IPS DF 6.9 (cell line): ENCODE data around the gene MLH1.

Experiments
- DNase-seq: peaks from one replicate; pipeline ENCODE4 v3.0.0-alpha.2; 2013; ENCODE audit warnings: low read depth, low spot score
- H3K27ac ChIP-seq: one replicate; pipeline ENCODE4 v1.5.1; 2013; ENCODE audit warnings: low read length, control low read depth
- H3K27me3 ChIP-seq: 2 replicates; pipeline ENCODE4 v1.6.1; 2013; ENCODE audit warnings: mild to moderate bottlenecking, low read length; ENCODE audit not compliant: control insufficient read depth, insufficient read depth
- H3K36me3 ChIP-seq: 2 replicates; pipeline ENCODE4 v1.6.1; 2013; ENCODE audit warnings: low read length; ENCODE audit not compliant: control insufficient read depth, insufficient read depth
- H3K4me1 ChIP-seq: 2 replicates; pipeline ENCODE4 v1.6.1; 2013; ENCODE audit warnings: low read length; ENCODE audit not compliant: control insufficient read depth, insufficient read depth
- H3K4me3 ChIP-seq: 2 replicates; pipeline ENCODE4 v1.5.1; 2013; ENCODE audit warnings: mild to moderate bottlenecking, low read length
- H3K9me3 ChIP-seq: 2 replicates; pipeline ENCODE4 v1.6.1; 2013; ENCODE audit warnings: low read length, inconsistent platforms; ENCODE audit not compliant: control insufficient read depth, insufficient read depth
- WGBS: extraction: QIAGEN DNeasy Blood & Tissue Kit; methylation state at CpG from one replicate; pipeline ENCODE4 v1.1.7; 2013; ENCODE audit warnings: mixed read lengths, missing lambda C conversion rate; ENCODE audit not compliant: insufficient read length, insufficient coverage; 5-methylcytosine and 5-hydroxymethylcytosine counted together

Gene MLH1

GRCh38 chr3:37016903-37017302 is 23.6 kb downstream of the MLH1 start:
- H3K27me3 ChIP-seq = no peaks in the 10 kb centered on the region
- no peak overlapping the region for H3K4me3 ChIP-seq
- peaks cover 12% of the 10 kb centered on the region; the same call in 1 of the 2 replicates for H3K36me3 ChIP-seq
- no peaks in the 10 kb centered on the region for H3K4me1 ChIP-seq
- DNase-seq = no peak
- no peaks in the 10 kb centered on the region for H3K9me3 ChIP-seq
- no CpG with 5 or more reads among the region's 8 CpGs for WGBS
- H3K27ac ChIP-seq = no peak overlapping the region

DNA sequence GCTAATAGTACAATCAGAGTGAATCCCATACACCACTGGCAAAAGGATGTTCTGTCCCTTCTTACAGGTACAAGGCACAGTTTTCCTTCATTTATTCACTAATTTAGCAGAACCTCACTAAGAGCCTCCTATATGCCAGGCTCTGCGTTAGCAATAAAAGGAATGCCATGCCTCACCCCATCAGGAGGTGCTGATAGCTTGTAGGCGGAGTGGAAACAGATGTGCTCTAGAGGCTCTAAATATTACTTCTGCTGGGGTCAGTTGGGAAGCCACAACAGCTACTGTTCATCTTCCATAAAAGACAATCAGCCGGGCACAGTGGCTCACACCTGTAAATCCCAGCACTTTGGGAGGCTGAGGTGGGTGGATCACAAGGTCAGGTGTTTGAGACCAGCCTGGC is 24.4 kb downstream of the MLH1 start:
- WGBS = no CpG with 5 or more reads among the region's 3 CpGs
- no peaks in the 10 kb centered on the region for H3K4me1 ChIP-seq
- no peaks in the 10 kb centered on the region for H3K27me3 ChIP-seq
- H3K4me3 ChIP-seq = no peak overlapping the region
- DNase-seq = no peak
- H3K36me3 ChIP-seq = peaks cover 14% of the 10 kb centered on the region; the same call in 1 of the 2 replicates
- H3K9me3 ChIP-seq = no peaks in the 10 kb centered on the region
- no peak overlapping the region for H3K27ac ChIP-seq

DNA sequence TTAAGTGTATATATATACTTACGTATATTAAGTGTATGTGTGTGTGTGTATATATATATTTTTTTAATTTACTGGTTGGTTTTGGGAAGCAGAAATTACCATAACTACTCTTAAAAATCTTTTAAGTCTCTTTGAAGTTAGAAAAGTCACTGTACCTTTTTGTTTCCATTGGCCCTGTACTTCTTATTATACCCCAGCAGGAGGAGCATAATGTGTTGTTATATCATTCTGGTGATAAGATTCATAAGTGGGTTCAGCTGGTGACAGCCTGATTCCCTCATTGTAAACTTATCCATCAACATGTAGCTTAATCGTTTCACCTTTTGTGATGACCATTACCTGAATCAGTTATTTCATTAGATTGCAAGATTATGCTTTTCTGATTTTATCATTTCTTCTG is 30.8 kb downstream of the MLH1 start:
- Histone ChIP-seq H3K27me3 (no peaks in the 10 kb centered on the region), H3K9me3 (no peaks in the 10 kb centered on the region), H3K36me3 (peaks cover 19% of the 10 kb centered on the region; the same call in 1 of the 2 replicates), H3K4me1 (no peaks in the 10 kb centered on the region), H3K4me3 (no peak overlapping the region), H3K27ac (no peak overlapping the region)
- no peak for DNase-seq
- 100% methylated on average over 1 of the region's 2 CpGs for WGBS

DNA sequence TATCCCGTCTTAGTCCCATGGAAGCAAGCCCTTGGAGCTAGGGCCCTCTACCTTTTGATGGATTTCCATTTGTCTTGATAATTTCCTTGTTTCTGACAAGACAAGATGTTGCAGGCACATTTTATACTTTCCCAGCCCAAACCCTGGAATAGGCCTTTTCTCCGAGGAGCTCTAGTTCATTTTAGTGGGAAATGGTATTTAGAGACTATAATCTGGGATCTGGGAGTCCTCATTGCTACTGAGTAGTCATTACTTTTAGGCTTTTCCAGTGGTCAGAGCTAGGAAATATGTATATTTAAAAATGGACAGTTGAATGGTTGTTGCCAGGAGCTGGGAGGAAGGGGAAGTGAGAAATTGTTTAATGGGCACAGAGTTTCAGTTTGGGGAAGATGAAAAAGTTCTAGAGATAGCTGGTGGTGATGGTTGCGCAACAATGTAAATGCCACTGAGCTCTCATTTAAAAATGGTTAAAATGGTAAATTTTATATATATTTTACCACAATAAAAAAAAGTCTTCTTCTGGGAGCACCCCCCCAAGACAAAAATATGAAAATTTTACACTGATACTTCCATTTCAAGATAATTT is 31.6 kb downstream of the MLH1 start:
- H3K27me3 ChIP-seq = no peaks in the 10 kb centered on the region
- H3K9me3 ChIP-seq = no peaks in the 10 kb centered on the region
- WGBS = no CpG with 5 or more reads among the region's 3 CpGs
- peaks cover 19% of the 10 kb centered on the region; the same call in 1 of the 2 replicates for H3K36me3 ChIP-seq
- H3K27ac ChIP-seq = no peak overlapping the region
- DNase-seq = no peak
- no peaks in the 10 kb centered on the region for H3K4me1 ChIP-seq
- H3K4me3 ChIP-seq = no peak overlapping the region

- peaks cover 17% of the 10 kb centered on the region; the same call in 1 of the 2 replicates for H3K36me3 ChIP-seq
- H3K9me3 ChIP-seq = no peaks in the 10 kb centered on the region
- H3K27ac ChIP-seq = no peak overlapping the region
- no peak for DNase-seq
- no peaks in the 10 kb centered on the region for H3K4me1 ChIP-seq
- no peaks in the 10 kb centered on the region for H3K27me3 ChIP-seq
- no peak overlapping the region for H3K4me3 ChIP-seq
- WGBS = no CpG with 5 or more reads among the region's 3 CpGs
These were observed 32.4 kb downstream of the MLH1 start for GRCh38 chr3:37025561-37026335.

- Histone ChIP-seq H3K9me3 (no peaks in the 10 kb centered on the region), H3K27me3 (no peaks in the 10 kb centered on the region), H3K4me3 (no peak overlapping the region), H3K27ac (no peak overlapping the region), H3K4me1 (no peaks in the 10 kb centered on the region), H3K36me3 (peaks cover 17% of the 10 kb centered on the region; the same call in 1 of the 2 replicates)
- WGBS = no CpG with 5 or more reads among the region's 5 CpGs
- no peak for DNase-seq
These were observed 33.5 kb downstream of the MLH1 start for GRCh38 chr3:37026851-37027250.

- H3K9me3 ChIP-seq = no peaks in the 10 kb centered on the region
- H3K36me3 ChIP-seq = peaks cover 15% of the 10 kb centered on the region; the same call in 1 of the 2 replicates
- WGBS = no CpG with 5 or more reads among the region's 1 CpG
These were observed 35.0 kb downstream of the MLH1 start for GRCh38 chr3:37028329-37028728.

GRCh38 chr3:37029111-37029510 is 35.8 kb downstream of the MLH1 start:
- Histone ChIP-seq H3K4me1 (no peaks in the 10 kb centered on the region), H3K27ac (no peak overlapping the region), H3K27me3 (no peaks in the 10 kb centered on the region), H3K9me3 (no peaks in the 10 kb centered on the region), H3K36me3 (peaks cover 15% of the 10 kb centered on the region; the same call in 1 of the 2 replicates), H3K4me3 (no peak overlapping the region)
- no CpG with 5 or more reads among the region's 1 CpG for WGBS
- DNase-seq = no peak

More at GRCh38 chr3:37028329-37028728, 35.0 kb downstream of the MLH1 start:
- no peak for DNase-seq
- no peak overlapping the region for H3K27ac ChIP-seq
- no peaks in the 10 kb centered on the region for H3K4me1 ChIP-seq
- H3K4me3 ChIP-seq = no peak overlapping the region
- no peaks in the 10 kb centered on the region for H3K27me3 ChIP-seq

GRCh38 chr3:37029516-37030163 is 36.3 kb downstream of the MLH1 start:
- H3K4me1 ChIP-seq = no peaks in the 10 kb centered on the region
- no peak overlapping the region for H3K27ac ChIP-seq

DNA sequence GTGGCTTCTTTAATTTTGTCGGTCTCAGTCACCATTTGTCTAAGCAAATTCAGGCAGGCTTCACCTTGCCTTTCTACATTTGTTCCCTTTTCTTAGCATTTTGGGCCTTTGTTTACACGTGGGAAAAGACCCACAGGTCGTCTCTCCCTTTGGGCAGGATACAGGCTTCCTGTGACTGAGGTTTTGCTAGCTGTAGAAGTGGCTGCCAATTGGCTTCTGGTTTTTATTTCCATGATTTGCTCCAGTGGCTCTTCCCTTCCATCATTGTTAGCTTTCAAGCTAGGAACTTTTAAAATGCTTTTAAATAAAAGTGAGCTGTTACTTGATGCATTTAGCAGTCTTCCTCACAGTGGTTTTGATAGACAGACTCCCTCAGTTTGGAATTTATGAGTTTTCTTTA is 37.3 kb downstream of the MLH1 start:
- DNase-seq = no peak
- H3K9me3 ChIP-seq = no peaks in the 10 kb centered on the region
- H3K27me3 ChIP-seq = no peaks in the 10 kb centered on the region
- peaks cover 15% of the 10 kb centered on the region; the same call in 1 of the 2 replicates for H3K36me3 ChIP-seq
- no CpG with 5 or more reads among the region's 3 CpGs for WGBS
- H3K4me3 ChIP-seq = no peak overlapping the region
- H3K4me1 ChIP-seq = no peaks in the 10 kb centered on the region
- H3K27ac ChIP-seq = no peak overlapping the region

More at GRCh38 chr3:37029516-37030163, 36.3 kb downstream of the MLH1 start:
- DNase-seq = no peak
- Histone ChIP-seq H3K9me3 (no peaks in the 10 kb centered on the region), H3K4me3 (no peak overlapping the region), H3K36me3 (peaks cover 15% of the 10 kb centered on the region; the same call in 1 of the 2 replicates), H3K27me3 (no peaks in the 10 kb centered on the region)
